ENCODE measurements around the gene DIAPH3. TPM values are rescaled to one million over a fixed set of nuclear protein-coding genes. Genes with fewer than 3 reads are reported as not detected.

The DIAPH3 gene
- polyA plus RNA-seq, 1 of the 3 experiments (the other 2 are of a cell fraction): 5.4 TPM

DNA sequence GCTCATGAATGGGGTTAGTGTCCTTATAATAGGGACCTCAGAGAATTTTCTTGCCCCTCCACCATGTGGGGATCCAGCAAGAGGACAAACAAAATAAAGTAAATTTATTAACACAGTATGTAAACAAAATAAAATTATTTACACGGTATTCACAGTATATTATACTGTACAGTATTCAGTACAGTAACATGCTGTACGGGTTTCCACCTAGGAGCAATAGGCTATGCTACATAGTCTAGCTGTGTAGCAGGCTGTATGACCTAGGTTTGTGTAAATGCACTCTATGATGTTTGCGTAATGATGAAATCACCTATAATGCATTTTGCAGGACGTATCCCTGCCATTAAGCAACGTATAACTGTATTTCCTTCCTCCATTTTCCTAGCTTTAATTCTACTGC lies 11.8 kb upstream of the DIAPH3 start:
- H3F3A ChIP-seq (replicated peaks; ENCODE audit: insufficient read depth): no peaks in the 10 kb centered on the region
- POLR2A ChIA-PET: no interaction called here
- H3K27me3 ChIP-seq (ENCODE audit: insufficient read depth): no peaks in the 10 kb centered on the region
- CTCF ChIA-PET: no interaction called here
- no peaks in the 10 kb centered on the region for H3K36me3 ChIP-seq (replicated peaks in 1 of 2; ENCODE audit: control insufficient read depth in 1 of 2, insufficient read depth in 2 of 2, low read length in 1 of 2)
- no peak overlapping the region for H3K27ac ChIP-seq (ENCODE audit: low read depth in 2 of 2, low read length in 1 of 2)
- H3K79me2 ChIP-seq (ENCODE audit: insufficient read depth): no peaks in the 10 kb centered on the region
- no peaks in the 10 kb centered on the region for H3K9me2 ChIP-seq
- H3K9ac ChIP-seq: no peak overlapping the region
- TF ChIP-seq MXI1 (IDR thresholded peaks at IDR 0.05; ENCODE audit: low read depth, low read length) (no peak), NRF1 (IDR thresholded peaks at IDR 0.05; ENCODE audit: low read depth, low read length) (no peak), RAD21 (IDR thresholded peaks at IDR 0.05; ENCODE audit: low read length) (no peak), RXRA (IDR thresholded peaks at IDR 0.05; ENCODE audit: borderline replicate concordance, low read depth) (no peak), TAF1 (IDR thresholded peaks at IDR 0.05; ENCODE audit: borderline replicate concordance, low read depth, low read length) (no peak)
- TF ChIP-seq, protein P1, sequence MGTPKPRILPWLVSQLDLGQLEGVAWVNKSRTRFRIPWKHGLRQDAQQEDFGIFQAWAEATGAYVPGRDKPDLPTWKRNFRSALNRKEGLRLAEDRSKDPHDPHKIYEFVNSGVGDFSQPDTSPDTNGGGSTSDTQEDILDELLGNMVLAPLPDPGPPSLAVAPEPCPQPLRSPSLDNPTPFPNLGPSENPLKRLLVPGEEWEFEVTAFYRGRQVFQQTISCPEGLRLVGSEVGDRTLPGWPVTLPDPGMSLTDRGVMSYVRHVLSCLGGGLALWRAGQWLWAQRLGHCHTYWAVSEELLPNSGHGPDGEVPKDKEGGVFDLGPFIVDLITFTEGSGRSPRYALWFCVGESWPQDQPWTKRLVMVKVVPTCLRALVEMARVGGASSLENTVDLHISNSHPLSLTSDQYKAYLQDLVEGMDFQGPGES (IDR thresholded peaks at IDR 0.05; ENCODE audit: low read depth, low read length): no peak
- no peak overlapping the region for H3K4me2 ChIP-seq
- no peak for DNase-seq
- 81% methylated on average over 5 of the region's 5 CpGs for WGBS (ENCODE audit: low lambda C conversion rate)
- no peak overlapping the region for H2AFZ ChIP-seq (ENCODE audit: low read depth)
- no peaks in the 10 kb centered on the region for H4K20me1 ChIP-seq (ENCODE audit: insufficient read depth)
- no peaks in the 10 kb centered on the region for H3K9me3 ChIP-seq
- no peaks in the 10 kb centered on the region for H3K4me1 ChIP-seq (ENCODE audit: control insufficient read depth in 1 of 2, insufficient read depth in 2 of 2, low read depth in 1 of 2, low read length in 1 of 2)
- no peak overlapping the region for H3K4me3 ChIP-seq (ENCODE audit: low read depth in 2 of 2, low read length in 1 of 2)

DNA sequence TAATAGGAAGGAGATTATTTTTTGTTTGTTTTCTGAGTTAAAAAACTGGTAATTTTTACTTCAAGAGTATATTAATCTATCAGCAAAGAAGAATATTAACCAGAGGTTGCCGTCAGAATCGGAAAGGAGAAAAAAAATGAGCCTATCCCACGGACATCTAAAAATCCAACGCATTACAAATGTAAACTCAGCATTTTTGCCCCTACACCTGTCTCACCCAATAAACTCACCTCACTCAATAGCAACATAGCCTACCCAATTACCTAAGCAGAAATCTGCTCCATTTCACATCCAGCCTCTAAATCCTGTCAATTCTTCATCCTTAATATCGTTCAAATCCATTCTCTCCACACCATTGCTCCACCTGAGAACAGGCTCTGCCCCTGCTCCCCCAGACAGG lies 10.4 kb upstream of the DIAPH3 start:
- no peaks in the 10 kb centered on the region for H3K79me2 ChIP-seq (ENCODE audit: insufficient read depth)
- no peaks in the 10 kb centered on the region for H3K27me3 ChIP-seq (ENCODE audit: insufficient read depth)
- no peaks in the 10 kb centered on the region for H3K9me2 ChIP-seq
- H3K4me3 ChIP-seq (ENCODE audit: low read depth in 2 of 2, low read length in 1 of 2): no peak overlapping the region
- no peak for TF ChIP-seq POLR2AphosphoS5 (IDR thresholded peaks at IDR 0.05; ENCODE audit: low read depth, low read length)
- TF ChIP-seq, protein P2, sequence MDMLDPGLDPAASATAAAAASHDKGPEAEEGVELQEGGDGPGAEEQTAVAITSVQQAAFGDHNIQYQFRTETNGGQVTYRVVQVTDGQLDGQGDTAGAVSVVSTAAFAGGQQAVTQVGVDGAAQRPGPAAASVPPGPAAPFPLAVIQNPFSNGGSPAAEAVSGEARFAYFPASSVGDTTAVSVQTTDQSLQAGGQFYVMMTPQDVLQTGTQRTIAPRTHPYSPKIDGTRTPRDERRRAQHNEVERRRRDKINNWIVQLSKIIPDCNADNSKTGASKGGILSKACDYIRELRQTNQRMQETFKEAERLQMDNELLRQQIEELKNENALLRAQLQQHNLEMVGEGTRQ (IDR thresholded peaks at IDR 0.05; ENCODE audit: borderline replicate concordance, low read depth, low read length): no peak
- TF ChIP-seq, protein P3, sequence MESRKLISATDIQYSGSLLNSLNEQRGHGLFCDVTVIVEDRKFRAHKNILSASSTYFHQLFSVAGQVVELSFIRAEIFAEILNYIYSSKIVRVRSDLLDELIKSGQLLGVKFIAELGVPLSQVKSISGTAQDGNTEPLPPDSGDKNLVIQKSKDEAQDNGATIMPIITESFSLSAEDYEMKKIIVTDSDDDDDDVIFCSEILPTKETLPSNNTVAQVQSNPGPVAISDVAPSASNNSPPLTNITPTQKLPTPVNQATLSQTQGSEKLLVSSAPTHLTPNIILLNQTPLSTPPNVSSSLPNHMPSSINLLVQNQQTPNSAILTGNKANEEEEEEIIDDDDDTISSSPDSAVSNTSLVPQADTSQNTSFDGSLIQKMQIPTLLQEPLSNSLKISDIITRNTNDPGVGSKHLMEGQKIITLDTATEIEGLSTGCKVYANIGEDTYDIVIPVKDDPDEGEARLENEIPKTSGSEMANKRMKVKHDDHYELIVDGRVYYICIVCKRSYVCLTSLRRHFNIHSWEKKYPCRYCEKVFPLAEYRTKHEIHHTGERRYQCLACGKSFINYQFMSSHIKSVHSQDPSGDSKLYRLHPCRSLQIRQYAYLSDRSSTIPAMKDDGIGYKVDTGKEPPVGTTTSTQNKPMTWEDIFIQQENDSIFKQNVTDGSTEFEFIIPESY (IDR thresholded peaks at IDR 0.05; ENCODE audit: borderline replicate concordance, low read depth): no peak
- TF ChIP-seq RXRA (IDR thresholded peaks at IDR 0.05; ENCODE audit: borderline replicate concordance, low read depth): no peak
- no peak for TF ChIP-seq SIN3A (IDR thresholded peaks at IDR 0.05; ENCODE audit: borderline replicate concordance, low read depth, low read length)
- TF ChIP-seq, protein P4, sequence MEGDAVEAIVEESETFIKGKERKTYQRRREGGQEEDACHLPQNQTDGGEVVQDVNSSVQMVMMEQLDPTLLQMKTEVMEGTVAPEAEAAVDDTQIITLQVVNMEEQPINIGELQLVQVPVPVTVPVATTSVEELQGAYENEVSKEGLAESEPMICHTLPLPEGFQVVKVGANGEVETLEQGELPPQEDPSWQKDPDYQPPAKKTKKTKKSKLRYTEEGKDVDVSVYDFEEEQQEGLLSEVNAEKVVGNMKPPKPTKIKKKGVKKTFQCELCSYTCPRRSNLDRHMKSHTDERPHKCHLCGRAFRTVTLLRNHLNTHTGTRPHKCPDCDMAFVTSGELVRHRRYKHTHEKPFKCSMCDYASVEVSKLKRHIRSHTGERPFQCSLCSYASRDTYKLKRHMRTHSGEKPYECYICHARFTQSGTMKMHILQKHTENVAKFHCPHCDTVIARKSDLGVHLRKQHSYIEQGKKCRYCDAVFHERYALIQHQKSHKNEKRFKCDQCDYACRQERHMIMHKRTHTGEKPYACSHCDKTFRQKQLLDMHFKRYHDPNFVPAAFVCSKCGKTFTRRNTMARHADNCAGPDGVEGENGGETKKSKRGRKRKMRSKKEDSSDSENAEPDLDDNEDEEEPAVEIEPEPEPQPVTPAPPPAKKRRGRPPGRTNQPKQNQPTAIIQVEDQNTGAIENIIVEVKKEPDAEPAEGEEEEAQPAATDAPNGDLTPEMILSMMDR (IDR thresholded peaks at IDR 0.05): no peak
- TF ChIP-seq TCF12 (IDR thresholded peaks at IDR 0.05): no peak
- DNase-seq: no peak
- H2AFZ ChIP-seq (ENCODE audit: low read depth): no peak overlapping the region
- H3K4me1 ChIP-seq (ENCODE audit: control insufficient read depth in 1 of 2, insufficient read depth in 2 of 2, low read depth in 1 of 2, low read length in 1 of 2): no peaks in the 10 kb centered on the region
- no peak overlapping the region for H3K27ac ChIP-seq (ENCODE audit: low read depth in 2 of 2, low read length in 1 of 2)
- no peak overlapping the region for H3K4me2 ChIP-seq
- ChIA-PET CTCF (no interaction called here), POLR2A (no interaction called here)
- no peak overlapping the region for H3K9ac ChIP-seq
- no peaks in the 10 kb centered on the region for H3K9me3 ChIP-seq
- H4K20me1 ChIP-seq (ENCODE audit: insufficient read depth): no peaks in the 10 kb centered on the region
- no peaks in the 10 kb centered on the region for H3K36me3 ChIP-seq (replicated peaks in 1 of 2; ENCODE audit: control insufficient read depth in 1 of 2, insufficient read depth in 2 of 2, low read length in 1 of 2)
- WGBS (ENCODE audit: low lambda C conversion rate): 67% methylated on average over 5 of the region's 5 CpGs
- H3F3A ChIP-seq (replicated peaks; ENCODE audit: insufficient read depth): no peaks in the 10 kb centered on the region

All from SK-N-SH (cell line).